ENCODE data around the gene ZNF296.
"Not testable (repeated sequence)": the region's sequence is repeated elsewhere in the genome, so short reads cannot be mapped to it uniquely, and the experiment has no call there.

The ZNF296 gene

GRCh38 chr19:45076029-45076850, at the start of gene ZNF296:
Gene ZNF296 (minus strand): TSS chr19:45076478. CDS start chr19:45076373, 105 bp downstream.
- no peak for DNase-seq (ENCODE audit: low spot score)

- no peak for DNase-seq (ENCODE audit: low spot score)
Measured at GRCh38 chr19:45125360-45125759, 49.1 kb upstream of the ZNF296 start.

DNA sequence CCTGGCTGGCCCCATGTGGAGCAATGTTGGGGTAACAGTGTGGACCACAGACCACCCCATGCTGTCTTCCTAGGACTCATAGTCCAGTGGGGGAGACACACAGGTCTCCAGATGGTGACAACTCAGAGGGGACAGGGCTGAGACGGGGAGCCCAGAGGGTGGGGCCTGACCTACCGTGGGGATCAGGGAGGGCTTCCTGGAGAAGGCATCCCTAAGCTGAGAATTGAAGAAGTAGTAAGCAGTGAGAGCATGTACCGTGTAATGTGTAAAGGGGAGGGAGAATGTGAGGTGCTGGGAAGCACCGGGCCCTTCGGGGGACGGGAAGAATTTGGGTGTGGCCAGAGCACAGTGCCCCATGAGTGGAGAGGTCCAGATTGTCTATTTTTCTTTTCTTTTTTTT, 47.7 kb upstream of the ZNF296 start:
- no peak for DNase-seq (ENCODE audit: low spot score)

DNA sequence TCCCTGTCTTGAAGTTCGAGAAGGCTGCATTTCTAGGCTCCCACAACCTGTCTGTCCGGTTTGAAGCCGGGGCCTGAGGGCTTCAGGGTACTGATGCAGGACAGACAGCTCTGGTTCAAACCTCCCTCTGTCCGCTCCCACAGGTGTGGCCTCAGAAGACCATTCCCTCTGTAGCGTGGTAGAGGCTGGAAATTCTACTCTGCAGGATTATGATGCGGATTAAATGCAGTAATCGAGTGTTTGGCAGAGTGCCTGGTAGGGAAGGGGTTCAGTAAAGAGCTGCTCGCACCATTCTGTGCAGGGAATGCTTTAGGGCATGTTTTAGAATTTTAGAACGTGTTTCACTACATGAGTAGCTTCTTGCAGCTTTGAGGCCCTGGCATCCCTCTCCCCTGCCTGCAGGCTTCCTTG, 47.2 kb upstream of the ZNF296 start:
- no peak for DNase-seq (ENCODE audit: low spot score)

DNA sequence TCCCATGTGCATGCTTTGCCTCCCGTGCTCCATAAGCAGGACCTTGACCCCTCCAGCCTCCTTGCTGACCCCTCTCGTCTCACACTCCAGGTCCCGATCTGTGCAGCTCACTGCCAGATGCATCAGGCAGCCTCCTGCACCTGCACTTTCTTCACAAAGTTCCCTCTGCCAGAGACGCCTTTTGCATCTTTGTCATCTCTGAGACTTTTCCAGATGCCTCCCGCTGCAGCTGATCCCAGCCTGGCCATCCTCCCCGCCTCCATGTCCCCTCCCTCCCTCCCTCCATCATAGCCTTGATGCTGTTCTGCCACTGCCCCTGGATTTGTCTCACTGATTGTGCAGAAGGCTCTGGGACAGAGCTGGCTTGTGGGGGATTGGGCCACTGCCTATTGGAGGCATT, 46.6 kb upstream of the ZNF296 start:
- no peak for DNase-seq (ENCODE audit: low spot score)

DNA sequence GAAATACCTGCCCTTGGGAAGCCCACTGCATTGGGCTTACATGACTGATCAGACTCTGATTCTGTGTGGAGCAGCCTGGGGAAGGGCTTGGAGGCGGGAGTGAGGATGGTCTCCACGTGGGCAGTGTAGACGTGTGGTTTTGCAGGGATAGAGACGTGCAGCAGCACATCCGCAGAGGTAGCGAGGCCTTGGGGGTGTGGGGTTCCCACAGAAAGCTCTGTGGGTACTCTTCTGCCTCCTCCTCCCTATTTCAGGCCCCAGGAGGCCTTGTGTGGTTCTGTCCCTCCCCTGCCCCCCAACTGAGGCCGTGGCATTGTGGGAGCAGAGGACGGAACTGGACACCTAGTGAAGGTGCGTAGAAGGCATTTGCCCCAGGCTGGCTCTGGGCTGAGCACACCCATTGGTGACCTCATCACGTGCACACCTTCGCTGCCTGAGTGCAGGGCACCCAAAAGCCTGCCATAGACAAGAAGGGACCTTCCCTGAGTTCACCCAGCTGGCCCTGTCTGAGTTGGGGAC, 45.6 kb upstream of the ZNF296 start:
- DNase-seq (ENCODE audit: low spot score), result no peak

- DNase-seq (ENCODE audit: low spot score), result no peak
Measured at GRCh38 chr19:45119582-45119981, 43.3 kb upstream of the ZNF296 start.

DNA sequence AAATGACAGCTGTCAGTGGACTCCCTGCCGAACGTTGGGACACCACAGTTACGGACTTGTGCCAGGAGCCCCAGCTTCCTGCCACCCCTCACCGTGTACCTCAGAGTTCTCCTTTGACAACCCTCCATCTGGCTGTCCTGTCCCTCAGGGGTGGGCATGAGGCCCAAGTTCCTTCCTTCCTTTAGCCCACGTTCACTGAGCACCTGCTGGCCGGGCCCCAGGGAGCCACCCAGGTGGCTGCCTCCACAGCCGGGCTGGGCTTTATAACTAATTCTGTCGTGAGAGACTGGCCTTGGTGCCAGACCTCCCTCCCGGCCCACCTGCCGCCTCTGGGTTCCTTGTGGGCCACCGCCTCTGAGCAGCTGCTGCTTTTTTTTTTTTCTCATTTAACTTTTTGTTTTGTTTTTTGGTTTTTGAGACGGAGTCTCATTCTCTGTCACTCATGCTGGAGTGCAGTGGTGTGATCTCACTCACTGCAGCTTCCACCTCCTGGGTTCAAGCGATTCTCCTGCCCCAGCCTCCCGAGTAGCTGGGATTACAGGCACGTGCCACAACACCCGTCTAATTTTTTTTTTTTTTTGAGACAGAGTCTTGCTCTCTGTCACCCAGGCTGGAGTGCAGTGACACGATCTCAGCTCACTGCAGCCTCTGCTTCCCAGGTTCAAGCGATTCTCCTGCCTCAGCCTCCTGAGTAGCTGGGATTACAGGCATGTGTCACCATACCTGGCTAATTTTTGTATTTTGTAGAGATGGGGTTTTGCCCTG, 42.5 kb upstream of the ZNF296 start:
- not testable (repeated sequence) for DNase-seq (ENCODE audit: low spot score)

DNA sequence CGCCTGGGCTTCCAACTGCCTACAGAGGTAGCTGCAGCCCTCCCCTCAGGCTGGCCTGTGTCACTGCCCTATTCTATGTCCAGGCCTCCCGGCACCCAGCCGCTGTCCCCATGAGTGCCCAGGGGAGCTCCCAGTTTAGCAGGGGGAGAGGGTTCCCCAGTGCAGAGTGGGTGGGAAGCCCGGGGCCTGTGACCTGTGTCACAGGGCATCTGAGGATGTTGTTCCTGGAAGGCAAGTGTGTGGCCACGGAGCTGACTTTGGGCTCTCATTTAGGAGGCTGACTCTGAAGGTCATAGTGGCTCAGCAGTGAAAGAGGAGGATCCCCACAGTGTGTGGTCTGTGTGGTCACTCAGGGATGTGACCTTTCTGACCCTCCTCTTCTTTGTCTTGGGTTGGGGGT, 41.8 kb upstream of the ZNF296 start:
- DNase-seq (ENCODE audit: low spot score), result no peak

DNA sequence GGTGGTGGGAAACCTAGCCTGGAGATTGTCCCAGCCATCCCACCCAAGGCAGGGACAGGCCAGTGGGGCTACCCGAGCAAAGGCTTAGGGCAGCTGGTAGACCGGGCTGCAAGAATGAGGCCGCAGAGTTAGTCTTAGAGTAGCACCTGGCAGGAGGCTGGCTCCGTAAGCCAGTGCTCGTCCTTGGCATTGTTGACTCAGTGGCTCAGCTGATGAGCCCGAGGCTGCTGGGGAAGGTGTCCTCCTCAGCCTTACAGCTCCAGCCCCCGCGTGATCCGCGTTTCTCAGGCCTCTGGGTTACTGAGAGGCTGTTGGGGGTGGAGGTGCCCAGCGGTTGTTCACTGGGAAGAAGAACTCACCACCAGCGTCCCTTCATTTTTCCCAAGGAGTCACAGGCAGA, 41.4 kb upstream of the ZNF296 start:
- no peak for DNase-seq (ENCODE audit: low spot score)

GRCh38 chr19:45117167-45117594, 40.9 kb upstream of the ZNF296 start:
- DNase-seq (ENCODE audit: low spot score), result no peak

- no peak for DNase-seq (ENCODE audit: low spot score)
Measured at GRCh38 chr19:45115809-45116615, 39.7 kb upstream of the ZNF296 start.

DNA sequence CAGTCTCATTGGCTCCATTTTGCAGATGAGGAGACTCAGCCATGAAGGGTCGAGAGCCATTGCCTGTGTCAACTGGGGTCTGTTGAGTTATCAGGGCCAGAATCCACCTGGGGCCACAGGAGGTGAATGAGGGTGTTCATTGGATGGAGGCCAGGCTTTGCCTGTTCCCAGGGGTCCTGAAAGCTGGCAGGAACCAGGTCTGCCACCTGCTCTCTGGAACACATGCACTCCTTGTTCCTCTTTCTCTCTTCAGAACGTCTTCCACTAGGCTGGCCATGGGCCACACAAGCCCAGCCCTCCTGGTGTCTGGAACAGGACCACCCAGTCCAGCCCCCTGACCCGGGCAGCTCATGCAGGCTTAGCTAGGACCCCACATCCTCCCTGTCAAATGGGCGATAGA, 37.8 kb upstream of the ZNF296 start:
- DNase-seq (ENCODE audit: low spot score), result no peak

DNA sequence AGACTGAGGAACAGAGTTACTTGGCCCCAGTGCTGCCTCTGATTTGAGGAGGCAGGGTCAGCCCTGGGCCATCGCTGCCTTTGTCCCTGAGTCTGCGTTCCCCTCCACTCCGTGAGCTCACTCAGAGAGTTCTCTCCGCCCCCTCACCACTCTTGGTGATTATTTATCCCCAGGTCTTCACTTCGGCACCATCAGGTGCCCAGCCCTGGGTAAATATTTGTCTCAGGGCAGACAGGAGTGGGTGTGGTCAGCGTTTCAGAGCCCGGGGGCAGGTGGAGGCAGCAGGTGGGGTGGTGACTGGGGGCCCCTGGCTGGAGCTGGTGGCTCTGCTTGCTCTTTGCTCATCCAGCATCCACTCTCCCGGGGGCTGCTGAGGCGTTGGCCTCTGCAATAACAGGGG, 37.4 kb upstream of the ZNF296 start:
- no peak for DNase-seq (ENCODE audit: low spot score)

DNA sequence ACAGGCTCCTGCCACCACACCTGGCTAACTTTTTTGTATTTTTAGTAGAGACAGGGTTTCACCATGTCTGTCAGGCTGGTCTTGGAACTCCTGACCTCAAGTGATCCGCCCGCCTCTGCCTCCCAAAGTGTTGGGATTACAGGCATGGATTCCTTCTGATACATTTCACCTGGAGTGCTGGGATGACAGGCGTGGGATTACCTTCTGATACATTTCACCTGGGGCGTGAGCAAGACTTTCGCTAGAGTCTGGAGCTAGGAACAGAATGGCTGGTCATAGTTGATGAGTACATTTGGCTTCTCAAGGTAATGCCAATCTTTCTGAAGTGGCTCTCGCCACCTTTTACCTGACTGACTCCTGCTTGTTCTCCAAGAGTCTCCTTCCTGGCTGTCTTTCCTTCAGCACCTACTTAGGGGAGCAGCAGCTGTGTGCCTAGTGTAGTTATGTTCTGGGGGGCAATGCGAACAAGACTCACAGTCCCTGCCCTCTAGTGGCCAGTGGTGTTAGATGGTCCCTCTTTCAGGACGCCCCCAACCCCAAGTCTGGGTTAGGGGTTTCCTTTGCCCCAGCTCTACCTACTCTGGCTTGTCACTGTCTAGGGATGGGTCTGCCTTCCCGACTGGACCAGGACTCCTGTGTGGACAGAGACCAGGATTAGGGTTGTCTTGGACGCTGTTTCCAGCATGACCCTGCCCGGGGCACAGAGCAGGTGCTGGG, 36.0 kb upstream of the ZNF296 start:
- no peak for DNase-seq (ENCODE audit: low spot score)

DNA sequence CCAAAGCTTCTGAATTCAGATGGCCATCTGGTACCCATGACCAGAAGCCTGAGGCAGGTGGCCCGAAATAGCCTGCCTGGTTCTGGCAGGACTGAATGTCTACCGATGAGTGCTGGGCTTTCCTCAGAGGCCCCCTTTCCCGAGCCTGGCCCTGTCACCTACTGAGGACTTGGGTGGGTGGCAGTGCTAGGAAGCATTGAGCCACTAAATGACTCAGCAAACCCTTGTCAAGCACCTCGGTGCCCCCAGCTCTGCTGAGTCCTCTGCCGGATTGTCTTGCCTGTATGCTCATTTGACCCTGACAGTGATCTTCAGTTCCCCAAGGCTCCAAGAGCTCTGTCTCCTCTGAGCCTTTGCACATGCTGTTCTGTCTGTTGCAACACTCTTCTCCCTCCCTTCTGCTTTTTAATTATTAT, 34.6 kb upstream of the ZNF296 start:
- no peak for DNase-seq (ENCODE audit: low spot score)

DNA sequence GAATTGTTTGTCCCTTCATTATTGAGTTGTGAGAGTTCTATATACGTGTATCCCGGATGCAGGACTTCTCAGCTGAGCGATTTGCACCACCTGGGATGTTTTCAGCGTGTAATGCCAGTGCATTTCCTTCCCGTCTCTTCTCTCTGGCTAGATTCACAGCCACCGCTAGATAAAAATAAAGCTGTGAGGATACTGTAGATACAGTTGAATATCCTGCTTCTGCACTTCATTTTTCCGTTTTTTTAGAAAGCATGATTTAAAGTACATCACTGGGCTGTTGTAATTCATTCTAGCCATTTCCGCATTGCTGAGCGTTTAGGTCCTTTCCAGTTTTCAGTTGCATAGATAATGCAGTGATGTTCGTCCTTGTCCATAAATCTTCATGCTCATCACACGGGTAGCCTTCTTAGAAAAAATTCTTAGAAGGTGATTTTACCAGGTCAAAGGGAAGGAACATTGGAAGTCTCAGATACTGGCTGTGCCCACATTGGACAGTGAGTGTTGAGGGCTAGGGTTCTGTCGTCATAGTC, 31.4 kb upstream of the ZNF296 start:
- DNase-seq (ENCODE audit: low spot score), result no peak

DNA sequence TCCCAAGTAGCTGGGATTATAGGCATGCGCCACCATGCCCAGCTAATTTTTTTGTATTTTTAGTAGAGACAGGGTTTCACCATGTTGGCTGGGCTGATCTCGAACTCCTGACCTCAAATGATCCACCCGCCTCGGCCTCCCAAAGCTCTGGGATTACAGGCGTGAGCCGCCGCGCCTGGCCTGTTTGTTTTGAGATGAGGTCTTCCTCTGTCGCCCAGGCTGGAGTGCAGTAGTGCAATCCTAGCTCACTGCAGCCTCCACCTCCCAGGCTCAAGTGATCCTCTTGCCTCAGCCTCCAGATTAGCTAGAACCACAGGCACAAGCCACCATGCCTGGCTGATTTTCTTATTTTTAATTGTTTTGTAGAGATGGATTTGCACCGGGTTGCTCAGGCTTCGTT, 30.1 kb upstream of the ZNF296 start:
- DNase-seq (ENCODE audit: low spot score), result not testable (repeated sequence)

DNA sequence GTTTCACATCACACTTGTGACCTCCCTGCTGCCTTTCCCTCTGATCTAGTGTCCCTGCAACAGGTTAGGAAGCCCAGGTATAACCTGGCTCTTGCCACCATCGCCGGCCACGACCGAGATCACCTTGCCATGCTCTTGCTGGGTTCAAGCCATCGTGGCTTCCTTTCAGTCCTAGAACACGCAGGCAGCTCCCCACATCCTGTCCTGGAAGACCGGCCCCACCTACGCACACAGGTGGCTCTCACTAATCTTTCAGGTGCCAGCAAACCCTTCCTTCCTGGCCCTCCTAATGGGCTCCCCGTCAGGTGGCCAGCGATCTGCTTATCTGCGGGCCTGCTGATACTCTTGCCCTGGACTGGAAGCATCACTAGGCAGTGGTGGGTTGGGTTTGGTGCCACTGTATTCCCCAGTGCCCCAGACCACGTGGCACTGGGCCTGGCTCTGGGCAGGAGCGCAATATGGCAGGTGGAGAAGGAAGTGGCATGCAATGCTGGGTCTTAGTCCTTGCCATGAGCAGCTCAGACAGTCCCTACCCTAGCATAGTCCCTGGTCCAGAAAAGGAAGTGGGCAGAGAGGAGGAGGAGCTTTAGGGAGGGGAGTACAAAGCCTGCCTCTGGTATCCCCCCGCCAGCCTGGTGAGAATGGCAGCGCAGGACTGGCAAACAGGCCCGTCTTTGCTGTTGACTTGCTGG, 28.5 kb upstream of the ZNF296 start:
- DNase-seq (ENCODE audit: low spot score), result no peak

GRCh38 chr19:45103508-45104319, 27.4 kb upstream of the ZNF296 start:
- DNase-seq (ENCODE audit: low spot score), result no peak
